Astrocyte of the spinal cord (primary cell): ENCODE results near the gene BRINP1.

Experiments used
- DNase-seq: peaks from one replicate; pipeline ENCODE4 v3.0.0; 2011; ENCODE audit warnings: low read depth, low spot score
- H3K4me3 ChIP-seq: 2 replicates; pipeline ENCODE4 v1.5.1; 2011; ENCODE audit warnings: low read depth, mild to moderate bottlenecking, low read length, moderate library complexity
- in situ Hi-C: cut with HindIII; loops from 2 replicates; pipeline ENCODE4 v1.10.0; 2017; ENCODE audit warnings: low sequenced_read_pairs
- TF ChIP-seq, protein P1 (sequence below): IDR thresholded peaks from 2 replicates; pipeline ENCODE4 v1.5.1; 2012; ENCODE audit warnings: low read depth, mild to moderate bottlenecking, low read length, inconsistent platforms

The BRINP1 gene

DNA sequence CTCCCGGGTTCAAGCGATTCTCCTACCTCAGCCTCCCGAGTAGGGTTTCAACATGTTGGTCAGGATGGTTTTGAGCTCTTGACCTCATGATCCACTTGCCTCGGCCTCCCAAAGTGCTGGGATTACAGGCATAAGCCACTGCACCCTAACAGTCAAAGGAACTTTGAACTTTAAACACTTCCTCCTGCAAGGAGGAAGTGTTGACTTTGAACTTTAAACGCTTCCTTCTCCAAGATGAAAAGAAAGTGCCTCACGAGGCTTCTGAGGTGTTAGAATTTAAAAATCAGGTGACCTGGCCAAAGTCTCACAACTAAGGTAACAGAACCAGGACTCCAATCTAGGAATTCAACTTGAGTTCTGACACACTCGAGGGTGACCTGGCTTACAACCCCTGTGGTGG, 150.9 kb downstream of the BRINP1 start:
- TF ChIP-seq, protein P1, sequence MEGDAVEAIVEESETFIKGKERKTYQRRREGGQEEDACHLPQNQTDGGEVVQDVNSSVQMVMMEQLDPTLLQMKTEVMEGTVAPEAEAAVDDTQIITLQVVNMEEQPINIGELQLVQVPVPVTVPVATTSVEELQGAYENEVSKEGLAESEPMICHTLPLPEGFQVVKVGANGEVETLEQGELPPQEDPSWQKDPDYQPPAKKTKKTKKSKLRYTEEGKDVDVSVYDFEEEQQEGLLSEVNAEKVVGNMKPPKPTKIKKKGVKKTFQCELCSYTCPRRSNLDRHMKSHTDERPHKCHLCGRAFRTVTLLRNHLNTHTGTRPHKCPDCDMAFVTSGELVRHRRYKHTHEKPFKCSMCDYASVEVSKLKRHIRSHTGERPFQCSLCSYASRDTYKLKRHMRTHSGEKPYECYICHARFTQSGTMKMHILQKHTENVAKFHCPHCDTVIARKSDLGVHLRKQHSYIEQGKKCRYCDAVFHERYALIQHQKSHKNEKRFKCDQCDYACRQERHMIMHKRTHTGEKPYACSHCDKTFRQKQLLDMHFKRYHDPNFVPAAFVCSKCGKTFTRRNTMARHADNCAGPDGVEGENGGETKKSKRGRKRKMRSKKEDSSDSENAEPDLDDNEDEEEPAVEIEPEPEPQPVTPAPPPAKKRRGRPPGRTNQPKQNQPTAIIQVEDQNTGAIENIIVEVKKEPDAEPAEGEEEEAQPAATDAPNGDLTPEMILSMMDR, result no peak
- no peak overlapping the region for H3K4me3 ChIP-seq
- DNase-seq, result no peak
- in situ Hi-C loops, result no loop called here

DNA sequence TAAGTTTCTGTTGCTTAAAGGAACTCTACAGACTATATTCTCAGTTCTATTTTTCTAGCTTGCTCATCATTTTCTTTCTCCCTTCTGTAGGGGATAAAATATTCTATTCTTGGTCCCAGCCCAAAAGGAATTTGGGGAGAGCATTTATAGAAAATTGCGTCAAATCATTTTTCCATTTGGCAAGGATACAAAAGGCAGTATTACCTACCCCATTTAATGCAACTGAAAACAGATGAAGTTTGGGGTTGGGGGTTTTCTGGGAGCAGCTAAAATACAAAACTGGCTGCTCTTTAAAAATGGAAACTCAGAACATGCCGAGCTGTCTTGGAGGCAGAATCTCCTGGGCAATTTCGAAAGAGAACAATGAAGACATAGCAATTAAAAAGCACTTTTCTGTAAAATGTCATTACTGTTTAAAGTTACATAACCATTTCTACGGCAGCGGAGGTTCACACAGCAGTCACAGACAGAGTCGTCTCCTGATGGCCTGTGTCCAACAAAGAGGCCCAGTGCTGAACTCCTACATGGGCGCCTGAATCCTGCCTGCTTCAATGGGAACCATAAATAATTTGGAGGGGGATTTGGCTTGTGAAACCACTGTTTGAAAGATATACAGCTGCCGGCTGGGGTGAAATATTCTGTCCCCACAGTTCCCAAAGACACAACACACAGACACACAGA, 152.4 kb downstream of the BRINP1 start:
- TF ChIP-seq, protein P1, result no peak
- in situ Hi-C loops, result no loop called here
- DNase-seq, result no peak
- no peak overlapping the region for H3K4me3 ChIP-seq

DNA sequence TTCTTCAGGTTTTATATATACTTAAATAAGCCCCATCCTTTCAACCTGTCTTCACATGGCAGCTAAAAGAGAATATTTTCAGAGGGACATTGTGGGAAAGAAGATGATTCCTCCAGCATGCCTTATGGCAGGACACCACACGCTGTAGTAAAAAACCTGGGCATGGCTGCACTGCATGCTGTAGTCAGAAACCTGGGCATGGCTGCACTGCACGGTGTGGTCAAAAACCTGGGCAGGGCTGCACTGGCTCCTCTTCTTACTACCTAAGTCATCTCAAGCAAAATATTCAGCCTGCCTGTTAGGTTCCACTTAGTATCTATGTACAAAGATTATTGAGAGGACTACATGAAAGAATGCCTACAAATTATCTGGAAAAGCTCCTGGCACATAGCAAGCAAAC, 153.6 kb downstream of the BRINP1 start:
- in situ Hi-C loops, result no loop called here
- TF ChIP-seq, protein P1, result no peak
- H3K4me3 ChIP-seq, result no peak overlapping the region
- DNase-seq, result no peak

DNA sequence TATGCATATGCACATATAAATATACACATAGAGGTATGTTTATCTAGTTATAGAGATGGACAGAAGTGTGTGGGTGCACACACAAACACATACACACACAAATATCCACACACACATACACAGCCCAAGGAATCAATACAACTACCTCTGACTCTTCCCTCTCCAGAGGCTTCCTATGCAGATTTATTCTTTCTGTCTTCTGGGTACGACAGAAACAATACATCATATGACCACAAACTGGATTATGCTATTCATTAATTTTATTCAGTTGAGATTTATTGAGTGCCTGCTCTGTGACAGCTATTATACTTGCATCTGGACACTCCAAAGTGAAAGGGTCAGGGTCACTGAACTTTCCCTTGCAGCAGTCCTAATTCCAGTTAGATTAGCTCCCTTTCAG, 155.8 kb downstream of the BRINP1 start:
- in situ Hi-C loops, result no loop called here
- TF ChIP-seq, protein P1, result no peak
- no peak overlapping the region for H3K4me3 ChIP-seq
- no peak for DNase-seq

DNA sequence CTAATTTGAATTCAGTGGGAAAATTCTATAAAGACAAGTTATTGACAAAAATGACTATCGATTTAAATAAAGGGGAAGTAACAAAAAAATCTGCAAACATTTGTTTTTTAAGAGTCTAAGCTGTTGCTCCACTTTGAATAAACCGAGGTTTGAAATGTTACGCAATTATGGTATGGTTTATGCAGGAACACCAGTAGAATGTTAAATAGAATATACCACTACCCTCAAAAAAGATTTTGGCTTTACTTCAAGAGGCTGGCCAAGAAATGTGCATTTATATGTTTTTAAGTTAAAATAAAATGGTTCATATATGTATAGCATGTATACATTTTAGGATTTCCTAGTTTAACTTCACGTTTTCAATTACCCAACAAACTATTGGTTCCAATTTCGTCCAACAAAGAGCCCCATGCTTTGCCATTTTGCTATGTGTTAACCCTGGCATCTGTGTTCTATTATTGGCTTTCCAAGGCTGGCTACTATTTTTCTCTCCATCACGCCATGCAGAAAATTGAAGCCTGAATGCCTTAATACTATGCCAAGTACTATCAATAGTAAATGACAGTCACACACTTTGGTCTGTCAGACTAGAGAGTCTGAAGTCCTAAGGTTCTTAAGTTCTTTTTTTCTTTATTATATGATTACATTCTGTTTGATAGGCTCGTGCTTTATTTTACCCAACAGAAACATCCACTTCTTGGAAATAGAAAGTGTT, 171.2 kb downstream of the BRINP1 start:
- in situ Hi-C loops, result no loop called here
- H3K4me3 ChIP-seq, result no peak overlapping the region
- no peak for DNase-seq
- TF ChIP-seq, protein P1, result no peak

DNA sequence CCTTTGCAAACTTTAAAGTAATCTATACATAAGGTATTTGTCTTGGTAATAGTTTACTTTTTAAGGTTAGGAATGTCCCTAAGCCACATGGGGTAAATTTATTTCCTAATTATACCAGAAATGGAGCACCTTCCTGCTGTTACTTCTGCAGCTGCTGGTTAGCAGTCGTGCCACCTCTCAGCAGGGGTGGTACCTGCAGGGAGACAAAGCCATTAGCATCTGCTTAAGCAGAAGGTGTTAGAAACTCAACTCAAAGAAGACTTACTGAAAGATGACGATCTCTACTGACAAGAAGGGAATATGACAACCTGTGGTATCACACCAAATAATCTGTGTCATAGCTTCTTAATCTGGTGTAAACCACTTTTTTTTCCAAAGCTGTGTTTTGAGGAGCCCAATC, 173.7 kb downstream of the BRINP1 start:
- no peak for DNase-seq
- in situ Hi-C loops, result no loop called here
- TF ChIP-seq, protein P1, result no peak
- H3K4me3 ChIP-seq, result no peak overlapping the region
